ENCODE data around the gene SNX9. TPM values are rescaled to one million over a fixed set of nuclear protein-coding genes. Genes with fewer than 3 reads are reported as not detected.

Gene SNX9
- total RNA-seq, 1 donor from 2014 or later: 14.7 TPM

DNA sequence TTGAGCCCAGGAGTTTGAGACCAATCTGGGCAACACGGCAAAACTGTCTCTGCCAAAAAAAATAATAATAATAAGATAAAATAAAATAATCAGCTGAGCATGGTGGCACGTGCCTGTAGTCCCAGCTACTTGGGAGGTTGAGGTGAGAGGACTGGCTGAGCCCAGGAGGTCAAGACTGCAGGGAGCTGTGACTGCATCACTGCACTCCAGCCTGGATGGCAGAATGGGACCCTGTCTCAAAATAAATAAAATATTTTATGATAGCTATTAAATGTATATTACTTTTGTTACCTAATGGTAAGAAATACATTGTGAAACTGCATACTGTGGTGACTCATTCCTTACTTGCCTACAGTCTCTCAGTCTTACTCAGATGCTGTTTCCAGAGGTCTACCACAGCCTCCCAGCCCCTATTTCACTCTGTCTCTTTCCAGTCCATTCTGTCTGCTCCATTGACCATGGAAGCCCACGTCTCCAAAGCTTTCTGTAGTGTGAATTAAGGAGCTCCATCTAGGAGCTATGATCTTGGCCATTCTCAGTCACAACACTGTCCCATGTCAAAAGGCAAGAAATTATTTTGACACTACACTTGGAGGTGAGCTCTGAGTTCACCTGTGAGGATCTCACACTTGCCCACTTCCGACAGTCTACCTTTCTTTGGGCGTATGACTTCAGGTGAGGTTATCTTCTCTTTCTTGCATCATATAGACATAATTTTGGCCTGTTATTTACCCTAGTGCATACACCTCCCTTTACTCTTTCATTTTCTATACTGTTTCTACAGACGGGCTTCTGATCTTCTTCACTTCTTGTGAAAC lies 22.4 kb upstream of the SNX9 start:
- DNase-seq (ENCODE audit: low spot score in 2 of 2) (no peak), FAIRE-seq (no peak)

DNA sequence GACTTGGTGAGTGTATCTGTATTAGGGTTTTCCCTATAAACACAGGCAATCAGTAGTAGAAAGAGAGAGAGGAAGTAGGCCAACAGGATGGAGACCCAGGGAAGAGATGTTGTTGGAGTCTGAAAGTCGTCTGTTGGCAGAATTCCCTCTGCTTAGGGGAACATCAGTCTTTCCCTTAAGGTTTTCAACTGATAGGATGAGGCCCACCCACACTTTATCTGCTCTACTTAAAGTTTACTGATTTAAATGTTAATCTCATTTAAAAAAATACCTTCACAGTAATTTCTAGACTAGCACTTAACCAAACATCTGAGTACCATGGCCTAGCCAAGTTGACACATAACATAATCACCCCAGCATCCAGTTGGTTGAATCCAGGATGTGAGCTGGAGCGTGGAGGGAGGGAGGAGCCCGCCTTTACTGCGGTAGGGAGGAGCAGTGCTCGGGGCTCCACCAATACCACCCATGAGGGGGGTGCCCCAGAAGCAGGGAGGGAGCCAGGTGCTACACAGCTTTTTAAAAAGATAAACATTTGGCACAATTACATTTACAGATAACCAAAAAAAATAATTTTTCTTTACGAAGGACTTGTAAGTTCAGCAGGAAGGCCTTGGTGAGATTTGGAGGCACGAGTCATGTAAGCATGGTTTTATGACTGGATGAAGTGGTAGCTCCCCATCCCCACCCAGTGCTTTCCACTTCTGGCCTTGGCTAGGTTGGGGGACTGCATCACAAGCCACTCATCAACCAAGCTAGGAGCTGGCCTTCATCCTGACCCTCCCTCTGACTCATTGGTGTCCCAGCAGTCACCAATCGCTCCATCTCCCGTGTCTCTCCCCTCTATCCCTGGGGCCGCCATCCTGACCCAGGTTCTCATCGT lies 18.4 kb upstream of the SNX9 start:
- FAIRE-seq (no peak), DNase-seq (ENCODE audit: low spot score in 2 of 2) (no peak)

DNA sequence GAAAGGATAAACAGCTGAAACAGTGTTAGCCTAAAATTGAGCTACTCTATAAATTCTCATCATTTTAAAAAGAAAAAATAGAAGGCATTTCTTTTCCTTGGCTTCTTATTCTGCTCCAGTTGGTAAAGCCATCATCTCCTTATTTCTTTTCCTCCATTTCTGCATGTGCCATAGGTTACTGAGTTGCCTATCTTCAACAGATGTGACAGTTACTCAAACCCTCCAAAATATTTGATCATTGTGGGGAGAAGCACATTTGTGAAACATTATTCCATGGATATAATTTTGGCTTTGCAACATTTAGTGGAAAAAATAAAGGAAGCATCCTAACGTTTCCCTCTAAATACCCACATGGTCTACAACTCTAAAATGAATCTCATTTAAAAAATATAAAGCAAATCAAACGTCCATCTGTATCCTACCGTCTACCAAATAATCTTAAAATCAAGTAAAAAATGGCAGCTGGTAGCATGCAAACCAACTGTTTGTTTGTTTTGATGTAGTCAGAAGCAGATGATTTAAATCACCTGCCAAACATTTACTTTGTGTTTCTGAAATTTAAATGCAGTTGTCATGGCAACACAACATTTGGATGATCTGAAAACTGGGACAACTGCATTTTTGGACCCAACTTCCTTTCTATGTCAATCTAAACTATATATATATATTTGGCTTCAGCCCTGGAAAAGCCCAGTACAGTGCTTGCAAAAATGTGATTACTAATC lies 16.8 kb upstream of the SNX9 start:
- DNase-seq (ENCODE audit: low spot score in 2 of 2) (no peak), FAIRE-seq (no peak)

DNA sequence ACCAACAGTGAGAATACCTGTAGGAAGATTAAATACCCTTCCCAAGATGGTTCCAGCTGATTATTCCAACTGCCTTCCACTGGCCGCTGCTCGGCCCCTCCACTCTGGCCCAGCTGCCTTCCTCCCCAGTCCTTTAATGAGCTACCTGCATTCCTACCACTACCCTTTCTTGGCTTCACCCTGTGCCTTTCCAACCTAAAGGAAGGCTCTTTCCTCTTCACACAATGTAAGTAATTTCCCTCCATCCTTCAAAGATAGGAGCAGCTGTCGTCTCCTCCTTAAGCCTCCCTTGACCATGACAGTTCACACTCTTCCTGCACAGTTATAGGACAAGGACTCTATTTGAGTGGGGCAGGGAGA lies 16.2 kb upstream of the SNX9 start:
- DNase-seq (ENCODE audit: low spot score in 2 of 2) (no peak), FAIRE-seq (no peak)

DNA sequence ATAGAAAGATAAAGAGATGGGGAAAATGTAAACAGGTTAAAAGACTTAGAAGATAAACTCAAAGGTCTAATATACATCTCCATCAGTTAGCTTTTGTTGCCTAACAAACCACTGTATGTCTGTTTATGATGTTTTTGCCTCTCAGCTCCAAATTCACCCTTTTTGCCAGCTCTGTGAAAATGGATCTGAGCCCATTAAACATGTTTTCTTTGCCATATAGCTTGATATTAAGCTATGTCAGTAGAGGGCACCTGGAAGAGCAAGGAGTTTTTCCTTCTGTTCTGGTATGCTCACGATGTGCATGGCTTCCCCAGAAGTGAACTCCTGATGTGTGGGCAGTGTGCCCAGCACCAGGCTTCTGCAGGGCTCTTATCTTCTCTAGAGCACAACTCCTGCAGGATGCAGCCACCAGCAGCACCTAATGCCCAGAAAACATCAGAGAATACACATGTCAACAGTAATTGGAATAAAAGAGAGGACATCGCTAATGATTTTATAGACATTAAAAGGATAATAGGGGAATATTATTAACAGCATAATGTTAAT lies 14.6 kb upstream of the SNX9 start:
- FAIRE-seq (no peak), DNase-seq (ENCODE audit: low spot score in 2 of 2) (no peak)

DNA sequence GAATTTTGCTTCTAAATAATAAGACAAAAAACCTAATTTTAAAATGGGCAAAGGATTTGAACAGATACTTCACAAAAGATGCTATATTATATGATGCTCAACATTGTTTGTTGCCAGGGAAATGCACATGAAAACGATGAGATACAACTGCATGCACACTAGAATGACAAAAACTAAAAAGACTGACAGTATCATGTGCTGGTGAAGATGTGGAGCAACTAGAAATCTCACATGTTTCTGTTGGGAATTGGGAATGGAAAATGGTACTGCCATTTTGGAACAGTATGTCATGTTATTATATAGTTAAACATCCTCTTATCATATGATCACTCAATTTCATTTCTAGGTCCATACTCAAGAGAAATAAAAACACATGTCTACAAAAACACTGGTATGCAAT lies 13.4 kb upstream of the SNX9 start:
- FAIRE-seq: no peak
- DNase-seq (ENCODE audit: low spot score in 2 of 2): no peak

DNA sequence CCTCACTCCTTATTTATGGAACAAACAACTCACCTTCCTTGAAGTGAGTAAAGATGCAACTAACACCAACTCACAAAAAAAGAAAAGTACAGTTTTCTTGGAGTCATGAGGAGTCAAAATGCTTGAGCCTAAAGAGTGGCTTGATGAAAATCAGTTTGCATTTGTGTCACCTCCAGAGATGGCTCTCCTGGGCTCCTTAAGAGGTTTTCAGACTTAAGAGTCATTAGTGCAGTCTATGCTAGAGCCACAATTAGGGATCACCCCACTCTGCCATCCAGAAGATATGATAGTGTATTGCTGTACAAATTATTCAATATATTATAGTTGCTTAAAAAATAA lies 11.9 kb upstream of the SNX9 start:
- FAIRE-seq (no peak), DNase-seq (ENCODE audit: low spot score in 2 of 2) (no peak)

DNA sequence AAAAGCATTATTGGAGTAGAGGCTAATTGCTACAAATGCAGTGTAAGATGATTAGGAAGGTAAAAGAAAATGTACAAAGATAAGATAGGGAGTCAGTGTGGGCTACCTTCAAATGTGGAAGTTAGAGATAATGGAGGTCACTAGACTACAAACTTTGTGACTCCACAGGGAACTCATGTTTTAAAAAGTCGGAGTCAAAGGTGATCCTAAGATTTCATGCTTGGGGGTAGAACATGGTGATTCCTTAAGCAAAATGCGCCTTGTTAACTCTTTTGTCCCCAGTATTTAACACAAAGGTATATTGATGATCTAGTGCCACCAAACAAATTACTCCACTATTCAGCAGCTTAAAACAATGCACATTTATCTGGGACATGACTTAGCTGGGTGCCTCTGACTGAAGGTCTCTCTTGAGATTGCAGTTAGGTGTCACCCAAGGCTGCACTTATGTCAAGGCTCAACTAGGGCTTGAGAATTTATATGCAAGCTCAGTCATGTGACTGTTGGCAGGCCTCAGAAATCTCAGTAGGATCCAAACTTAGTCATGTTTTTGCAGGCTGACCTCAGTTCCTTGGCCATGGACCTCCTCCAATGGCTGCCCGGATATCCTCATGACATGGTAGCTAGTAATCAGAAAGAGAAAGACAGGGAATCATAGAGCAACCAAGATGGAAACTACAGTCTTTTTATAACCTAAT lies 11.4 kb upstream of the SNX9 start:
- FAIRE-seq: no peak

DNA sequence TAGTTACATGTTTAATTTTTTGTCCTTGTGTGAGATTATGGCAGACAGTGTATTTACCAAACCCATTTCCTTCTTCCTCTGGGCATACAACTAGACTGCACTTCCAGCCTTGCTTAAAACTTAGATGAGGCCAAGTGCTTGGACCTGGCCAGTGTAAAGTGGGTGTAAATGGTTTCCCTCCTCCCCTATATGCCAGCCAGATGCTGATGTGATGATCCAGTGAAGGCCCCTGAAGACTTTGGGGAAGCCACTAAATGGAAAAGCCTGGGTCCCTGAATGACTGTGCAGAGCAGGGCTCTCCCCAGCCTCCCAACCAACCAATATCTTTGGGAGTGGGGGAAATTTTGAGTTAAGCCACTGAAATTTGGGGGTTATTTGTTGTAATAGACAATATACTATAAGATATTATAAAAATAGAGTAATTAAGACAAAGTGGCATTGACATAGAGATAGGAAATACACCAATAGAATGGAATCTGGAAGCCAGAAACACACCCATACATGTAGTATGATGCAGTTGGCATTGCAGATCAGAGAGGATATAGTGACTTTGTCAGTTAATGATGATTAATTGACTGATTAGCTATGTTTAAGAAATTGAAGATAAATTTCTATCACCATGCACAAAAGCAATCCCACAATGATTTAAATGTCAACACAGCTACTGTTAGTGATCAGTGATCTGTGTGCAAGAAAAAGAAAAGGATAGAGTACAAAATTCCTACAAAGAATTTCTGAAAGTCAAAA lies 10.4 kb upstream of the SNX9 start:
- DNase-seq (ENCODE audit: low spot score in 2 of 2): no peak

More for the DNA sequence above, 11.4 kb upstream of the SNX9 start:
- no peak for DNase-seq (ENCODE audit: low spot score in 2 of 2)

DNA sequence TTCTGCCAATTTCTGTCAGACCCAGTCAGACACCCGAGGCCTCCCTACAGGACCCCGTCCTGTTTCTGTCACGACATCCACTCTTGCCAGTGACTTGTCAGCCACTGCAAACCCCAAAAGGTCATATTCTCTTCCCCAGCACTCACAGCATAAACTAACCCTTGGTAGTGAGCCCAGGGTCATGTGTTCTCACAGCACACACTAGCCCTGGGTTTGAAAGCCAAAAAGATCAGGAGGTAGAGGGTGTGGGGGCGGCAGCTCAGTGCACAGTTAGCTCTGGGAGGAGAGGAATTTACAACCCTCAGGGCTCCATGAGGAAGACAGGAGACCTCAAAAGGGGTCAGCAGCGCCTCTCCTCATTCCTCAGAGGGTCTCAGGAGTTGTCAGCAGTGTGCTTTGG lies 9.9 kb upstream of the SNX9 start:
- FAIRE-seq: no peak
- no peak for DNase-seq (ENCODE audit: low spot score in 2 of 2)

More for the DNA sequence above, 10.4 kb upstream of the SNX9 start:
- FAIRE-seq: no peak

DNA sequence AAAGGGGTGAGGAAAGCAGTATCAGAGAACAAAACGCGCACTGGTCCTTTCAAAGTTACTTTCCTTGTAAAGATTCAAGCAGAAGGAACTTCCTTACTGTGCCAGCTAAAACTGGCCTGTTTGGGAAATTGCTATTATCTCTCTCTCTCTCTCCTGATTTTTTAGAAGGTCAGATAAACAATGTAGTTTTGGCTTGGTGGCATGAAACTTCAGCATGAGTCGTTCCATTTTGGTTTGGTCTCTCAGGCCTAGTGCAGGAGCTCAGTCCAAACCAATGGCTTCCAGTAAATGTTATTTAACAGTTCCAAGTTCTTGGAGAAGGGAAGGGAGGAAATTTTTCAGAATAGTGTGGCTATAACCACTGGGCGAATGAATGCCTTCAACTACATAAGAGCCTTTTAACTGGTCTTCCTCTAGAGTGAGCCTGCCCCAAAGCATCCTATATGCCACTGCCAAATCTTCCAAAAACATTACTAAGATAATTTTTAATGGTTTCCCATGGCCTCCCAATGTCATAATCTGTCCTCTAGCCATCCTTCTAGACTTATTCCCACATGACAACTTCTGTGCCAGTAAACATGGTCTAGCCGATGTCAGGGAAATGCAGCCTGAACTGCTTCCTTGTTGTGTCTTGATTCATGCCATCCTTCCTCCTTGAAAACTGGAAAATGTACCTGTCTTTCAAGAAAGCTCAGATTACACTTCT lies 9.1 kb upstream of the SNX9 start:
- DNase-seq (ENCODE audit: low spot score in 2 of 2): no peak
- no peak for FAIRE-seq

DNA sequence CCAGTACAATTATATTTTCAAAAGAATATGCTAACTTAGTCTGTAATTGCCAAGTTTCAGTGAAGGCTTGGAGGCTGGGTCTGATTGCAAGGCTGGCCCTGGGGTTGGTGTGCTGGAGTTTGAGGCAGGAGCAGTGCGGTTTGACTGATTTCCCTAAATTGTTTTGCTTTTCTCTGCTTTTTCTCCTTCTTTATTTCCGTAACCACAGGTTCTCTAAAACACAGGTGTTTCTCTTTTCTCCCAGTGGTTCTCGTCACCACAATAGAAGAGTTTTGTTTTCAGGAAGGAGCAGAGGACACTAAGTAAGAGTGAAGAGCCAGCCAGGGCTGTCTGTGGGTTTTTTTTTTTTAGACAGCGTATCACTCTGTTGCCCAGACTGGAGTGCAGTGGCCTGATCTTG lies 8.2 kb upstream of the SNX9 start:
- DNase-seq (ENCODE audit: low spot score in 2 of 2) (no peak), FAIRE-seq (no peak)

DNA sequence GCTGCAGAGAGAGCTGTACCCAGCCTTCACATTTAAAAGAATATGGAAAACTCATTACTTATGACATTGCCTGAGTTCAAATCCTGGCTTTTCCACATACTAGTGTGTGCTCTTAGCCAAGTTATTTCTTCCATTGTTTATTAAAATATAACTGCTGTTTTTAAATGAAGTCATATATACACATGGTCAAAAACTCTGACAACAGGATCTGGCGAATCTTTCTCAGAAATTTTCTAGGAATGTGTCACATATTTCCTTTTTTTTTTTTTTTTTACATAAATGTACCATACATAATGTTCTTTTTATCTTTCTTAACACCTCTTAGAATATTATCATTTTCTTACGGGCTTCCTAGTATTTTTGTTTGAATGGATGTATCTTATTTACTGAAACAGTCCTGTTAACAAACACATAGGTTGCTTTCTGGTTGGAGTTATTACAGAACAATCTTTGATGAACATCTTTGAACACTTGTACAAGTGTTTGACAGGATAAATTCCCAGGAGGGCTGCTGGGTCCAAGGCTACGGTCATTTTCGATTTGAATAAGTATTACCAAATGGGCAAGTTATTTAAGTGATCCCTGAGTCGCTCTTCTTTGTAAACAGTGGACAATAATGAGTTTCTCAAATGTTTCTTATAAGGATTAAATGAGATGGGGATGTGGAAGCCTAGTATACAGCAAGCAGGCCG lies 1.6 kb upstream of the SNX9 start:
- no peak for DNase-seq (ENCODE audit: low spot score in 2 of 2)
- no peak for FAIRE-seq

DNA sequence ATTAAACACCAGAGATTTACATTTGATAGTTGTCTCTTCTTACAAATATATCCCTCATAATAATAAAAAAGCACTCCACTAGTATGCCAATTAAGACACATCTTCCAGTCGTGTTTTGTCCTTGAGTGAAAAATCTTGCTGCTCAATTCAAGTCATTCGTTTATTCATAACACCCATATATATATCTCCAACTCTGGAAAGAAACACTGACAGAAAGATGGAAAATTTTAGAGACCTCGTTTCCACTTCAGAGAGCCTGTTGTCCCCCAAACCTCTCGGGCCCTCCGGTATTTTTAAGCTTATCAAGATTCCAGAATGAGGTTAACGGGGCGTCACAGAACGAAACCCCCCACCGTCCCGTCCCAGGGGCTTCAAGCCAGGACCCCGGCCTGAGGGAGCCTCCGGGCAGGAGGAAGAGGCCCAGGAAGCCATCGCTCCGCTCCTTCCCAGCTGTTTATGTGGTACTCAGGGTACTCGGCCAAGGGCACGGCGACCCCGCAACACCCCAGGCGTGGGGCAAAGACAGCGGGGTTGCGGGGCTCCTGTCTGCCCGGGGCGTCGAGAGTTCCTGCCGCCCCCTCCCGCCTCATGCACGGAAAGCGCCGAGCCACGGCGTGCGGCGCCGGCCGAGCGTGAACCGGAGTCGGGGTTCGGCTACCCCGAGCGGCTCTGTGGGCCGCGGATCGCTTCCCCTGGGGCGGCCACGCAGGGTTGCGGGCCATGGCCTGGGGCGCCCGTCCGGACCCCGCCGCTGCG lies 623 bp upstream of the SNX9 start:
- FAIRE-seq (no peak), DNase-seq (ENCODE audit: low spot score in 2 of 2) (no peak)

DNA sequence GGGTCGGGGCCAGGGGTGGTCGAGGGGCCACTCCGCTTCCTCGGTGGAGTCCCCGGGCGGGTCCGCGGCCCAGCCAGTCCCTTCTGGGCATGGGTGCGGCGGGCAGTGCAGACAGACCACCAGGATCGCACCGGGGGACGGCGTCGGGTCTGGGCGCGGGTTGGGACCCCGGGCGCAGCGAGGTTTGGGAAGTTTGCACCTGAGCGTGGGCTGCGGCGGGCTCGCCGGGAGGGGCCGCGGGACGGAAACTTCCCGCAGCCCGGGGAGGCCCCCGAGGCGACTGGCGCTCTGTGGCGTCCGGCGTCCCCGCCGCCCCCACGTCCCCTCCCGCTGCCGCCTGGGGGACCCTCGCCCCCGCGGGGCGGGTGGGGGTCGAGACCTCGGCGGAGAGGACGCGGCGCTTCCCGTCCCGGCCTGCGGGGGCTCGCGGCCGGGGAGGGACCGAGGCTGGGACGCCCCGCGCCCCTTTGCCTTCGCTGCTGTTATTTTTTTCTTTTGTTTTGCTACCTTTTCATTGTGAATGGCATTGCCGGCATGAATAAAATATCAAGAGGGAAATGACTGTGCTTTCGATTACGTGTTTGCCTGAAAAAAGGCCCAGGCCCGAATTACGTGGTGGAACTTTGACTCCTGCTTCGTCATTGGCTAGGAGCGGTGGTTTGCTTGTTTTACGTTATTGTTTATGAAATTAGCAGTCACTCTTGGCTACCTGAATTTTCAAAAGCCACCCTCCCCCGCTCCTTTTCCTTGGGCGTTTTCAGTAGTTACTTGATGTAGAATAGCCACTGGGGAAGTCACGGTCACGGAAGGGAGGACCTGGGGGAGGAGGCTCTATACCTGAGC lies 703 bp downstream of the SNX9 start:
- peak; percentile 48 to 66 for DNase-seq (ENCODE audit: low spot score in 2 of 2)
- FAIRE-seq: no peak

DNA sequence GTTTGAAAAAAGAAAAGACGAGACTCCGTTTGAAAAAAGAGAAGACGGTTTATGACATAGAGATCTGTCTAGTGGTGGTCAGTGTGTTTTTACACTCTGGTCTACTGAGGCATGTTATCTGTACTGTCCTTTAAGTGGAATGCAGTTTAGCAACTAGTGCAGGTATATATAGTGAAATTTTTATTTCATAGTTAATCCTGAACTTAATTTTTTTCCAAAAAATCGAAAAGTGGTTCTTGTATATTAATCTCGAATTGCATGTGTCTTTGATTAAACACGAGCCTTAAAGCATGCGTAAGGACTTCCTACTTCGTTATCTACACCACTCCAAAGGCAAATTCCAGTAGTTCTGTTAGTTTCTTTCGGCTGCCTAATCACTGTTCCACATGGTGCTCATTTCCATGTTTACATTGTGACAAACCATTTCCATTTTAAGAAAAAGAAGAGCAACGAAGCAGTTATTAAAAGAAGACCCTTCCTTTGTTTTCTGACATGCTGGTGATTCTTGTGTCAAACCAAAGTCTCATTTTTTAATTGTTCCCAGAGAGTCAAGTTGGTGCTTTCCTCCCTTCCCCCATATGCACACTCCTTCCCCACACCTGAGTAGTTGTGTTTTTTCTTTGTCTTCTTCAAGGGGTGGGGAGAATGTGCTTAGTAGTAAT lies 2.3 kb downstream of the SNX9 start:
- FAIRE-seq: no peak

More for the DNA sequence above, 2.3 kb downstream of the SNX9 start:
- DNase-seq (ENCODE audit: low spot score in 2 of 2): no peak
